ENCODE data around the gene TM2D3.
"Not testable (repeated sequence)": the region's sequence is repeated elsewhere in the genome, so short reads cannot be mapped to it uniquely, and the experiment has no call there.

DNA sequence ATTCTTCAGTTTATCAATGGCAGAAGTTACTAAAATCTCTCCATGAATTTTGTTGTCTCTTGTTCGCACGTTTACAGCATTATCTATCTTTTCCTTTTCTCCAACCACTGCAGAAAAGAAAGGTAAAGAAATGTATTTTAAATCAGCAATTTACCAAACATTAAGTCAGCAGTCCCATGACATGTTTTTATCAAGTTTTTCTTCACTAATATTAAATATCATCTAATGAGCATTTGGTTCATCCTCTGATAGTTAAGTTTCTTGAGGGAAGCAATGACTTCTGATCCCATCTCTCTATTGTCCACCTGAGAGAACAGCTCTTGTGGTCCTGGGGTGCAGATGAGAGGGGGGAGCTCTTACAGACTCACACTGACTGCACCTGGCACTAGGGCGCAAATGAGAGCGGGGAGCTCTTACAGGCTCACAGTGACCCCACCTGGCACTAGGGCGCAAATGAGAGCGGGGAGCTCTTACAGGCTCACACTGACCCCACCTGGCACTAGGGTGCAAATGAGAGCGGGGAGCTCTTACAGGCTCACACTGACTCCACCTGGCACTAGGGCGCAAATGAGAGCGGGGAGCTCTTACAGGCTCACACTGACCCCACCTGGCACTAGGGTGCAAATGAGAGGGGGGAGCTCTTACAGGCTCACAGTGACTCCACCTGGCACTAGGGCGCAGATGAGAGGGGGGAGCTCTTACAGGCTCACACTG is 2.6 kb upstream of the TM2D3 start:
- TF ChIP-seq, protein P1, sequence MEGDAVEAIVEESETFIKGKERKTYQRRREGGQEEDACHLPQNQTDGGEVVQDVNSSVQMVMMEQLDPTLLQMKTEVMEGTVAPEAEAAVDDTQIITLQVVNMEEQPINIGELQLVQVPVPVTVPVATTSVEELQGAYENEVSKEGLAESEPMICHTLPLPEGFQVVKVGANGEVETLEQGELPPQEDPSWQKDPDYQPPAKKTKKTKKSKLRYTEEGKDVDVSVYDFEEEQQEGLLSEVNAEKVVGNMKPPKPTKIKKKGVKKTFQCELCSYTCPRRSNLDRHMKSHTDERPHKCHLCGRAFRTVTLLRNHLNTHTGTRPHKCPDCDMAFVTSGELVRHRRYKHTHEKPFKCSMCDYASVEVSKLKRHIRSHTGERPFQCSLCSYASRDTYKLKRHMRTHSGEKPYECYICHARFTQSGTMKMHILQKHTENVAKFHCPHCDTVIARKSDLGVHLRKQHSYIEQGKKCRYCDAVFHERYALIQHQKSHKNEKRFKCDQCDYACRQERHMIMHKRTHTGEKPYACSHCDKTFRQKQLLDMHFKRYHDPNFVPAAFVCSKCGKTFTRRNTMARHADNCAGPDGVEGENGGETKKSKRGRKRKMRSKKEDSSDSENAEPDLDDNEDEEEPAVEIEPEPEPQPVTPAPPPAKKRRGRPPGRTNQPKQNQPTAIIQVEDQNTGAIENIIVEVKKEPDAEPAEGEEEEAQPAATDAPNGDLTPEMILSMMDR (IDR thresholded peaks at IDR 0.05), result not testable (repeated sequence)
- TF ChIP-seq POLR2A (IDR thresholded peaks at IDR 0.05), result not testable (repeated sequence)
